ENCODE data around the gene LRRC2.
"Not testable (repeated sequence)": the region's sequence is repeated elsewhere in the genome, so short reads cannot be mapped to it uniquely, and the experiment has no call there.

Gene LRRC2

GRCh38 chr3:46497556-46498265, 68.4 kb downstream of the LRRC2 start, which contains the start of gene RTP3:
RTP3 (plus strand) TSS chr3:46497976; CDS start chr3:46498063, 87 bp downstream.
- peaks cover 30% of the 10 kb centered on the region for H3K4me1 ChIP-seq (ENCODE audit: control insufficient read depth, insufficient read depth, low read length, unreplicated experiment)
- H3K79me2 ChIP-seq (ENCODE audit: control insufficient read depth, insufficient read depth, low read length, unreplicated experiment), result no peaks in the 10 kb centered on the region
- no peak within 1 kb of the TSS for H3K4me3 ChIP-seq (ENCODE audit: low read depth, low read length)
- H3K27me3 ChIP-seq (ENCODE audit: insufficient read depth, low read length), result no peaks in the 10 kb centered on the region
- H3K27ac ChIP-seq (ENCODE audit: low read depth, low read length), result no peak within 1 kb of the TSS
- H2AFZ ChIP-seq (ENCODE audit: low read length, unreplicated experiment), result no peak within 1 kb of the TSS
- no peaks in the 10 kb centered on the region for H3K36me3 ChIP-seq (ENCODE audit: insufficient read depth, low read length)

GRCh38 chr3:46496746-46497555, 69.2 kb downstream of the LRRC2 start:
- Histone ChIP-seq H3K27ac (ENCODE audit: low read depth, low read length) (peak overlapping the region; percentile 26; the same call in 1 of the 2 replicates), H3K4me1 (ENCODE audit: control insufficient read depth, insufficient read depth, low read length, unreplicated experiment) (peaks cover 36% of the 10 kb centered on the region), H3K27me3 (ENCODE audit: insufficient read depth, low read length) (no peaks in the 10 kb centered on the region), H3K4me3 (ENCODE audit: low read depth, low read length) (no peak overlapping the region), H3K79me2 (ENCODE audit: control insufficient read depth, insufficient read depth, low read length, unreplicated experiment) (no peaks in the 10 kb centered on the region), H2AFZ (ENCODE audit: low read length, unreplicated experiment) (no peak overlapping the region), H3K36me3 (ENCODE audit: insufficient read depth, low read length) (no peaks in the 10 kb centered on the region)

- no peaks in the 10 kb centered on the region for H3K27me3 ChIP-seq (ENCODE audit: insufficient read depth, low read length)
- peak overlapping the region; percentile 67 for H3K27ac ChIP-seq (ENCODE audit: low read depth, low read length)
- H2AFZ ChIP-seq (ENCODE audit: low read length, unreplicated experiment), result peak overlapping the region; percentile 65
- H3K4me3 ChIP-seq (ENCODE audit: low read depth, low read length), result no peak overlapping the region
- no peaks in the 10 kb centered on the region for H3K79me2 ChIP-seq (ENCODE audit: control insufficient read depth, insufficient read depth, low read length, unreplicated experiment)
- peaks cover 40% of the 10 kb centered on the region for H3K4me1 ChIP-seq (ENCODE audit: control insufficient read depth, insufficient read depth, low read length, unreplicated experiment)
- H3K36me3 ChIP-seq (ENCODE audit: insufficient read depth, low read length), result no peaks in the 10 kb centered on the region
Measured at GRCh38 chr3:46495901-46496456, 70.1 kb downstream of the LRRC2 start.

- not testable (repeated sequence) for H3K36me3 ChIP-seq (ENCODE audit: insufficient read depth, low read length); H2AFZ ChIP-seq (ENCODE audit: low read length, unreplicated experiment); H3K4me3 ChIP-seq (ENCODE audit: low read depth, low read length); H3K27ac ChIP-seq (ENCODE audit: low read depth, low read length); H3K27me3 ChIP-seq (ENCODE audit: insufficient read depth, low read length); H3K79me2 ChIP-seq (ENCODE audit: control insufficient read depth, insufficient read depth, low read length, unreplicated experiment)
- peaks cover 44% of the 10 kb centered on the region for H3K4me1 ChIP-seq (ENCODE audit: control insufficient read depth, insufficient read depth, low read length, unreplicated experiment)
Measured at GRCh38 chr3:46494491-46494890, 71.6 kb downstream of the LRRC2 start.

GRCh38 chr3:46492890-46493547, 73.1 kb downstream of the LRRC2 start:
- H3K79me2 ChIP-seq (ENCODE audit: control insufficient read depth, insufficient read depth, low read length, unreplicated experiment), result no peaks in the 10 kb centered on the region
- H3K4me1 ChIP-seq (ENCODE audit: control insufficient read depth, insufficient read depth, low read length, unreplicated experiment), result peaks cover 51% of the 10 kb centered on the region

GRCh38 chr3:46491089-46492070, 74.7 kb downstream of the LRRC2 start:
- H3K4me1 ChIP-seq (ENCODE audit: control insufficient read depth, insufficient read depth, low read length, unreplicated experiment), result peaks cover 44% of the 10 kb centered on the region
- H3K36me3 ChIP-seq (ENCODE audit: insufficient read depth, low read length), result no peaks in the 10 kb centered on the region
- H3K27me3 ChIP-seq (ENCODE audit: insufficient read depth, low read length), result no peaks in the 10 kb centered on the region
- peak overlapping the region; percentile 62 for H2AFZ ChIP-seq (ENCODE audit: low read length, unreplicated experiment)
- peak overlapping the region; percentile 75 for H3K27ac ChIP-seq (ENCODE audit: low read depth, low read length)
- no peak overlapping the region for H3K4me3 ChIP-seq (ENCODE audit: low read depth, low read length)
- H3K79me2 ChIP-seq (ENCODE audit: control insufficient read depth, insufficient read depth, low read length, unreplicated experiment), result no peaks in the 10 kb centered on the region

More at GRCh38 chr3:46492890-46493547, 73.1 kb downstream of the LRRC2 start:
- H3K27ac ChIP-seq (ENCODE audit: low read depth, low read length), result no peak overlapping the region
- no peaks in the 10 kb centered on the region for H3K36me3 ChIP-seq (ENCODE audit: insufficient read depth, low read length)
- H3K27me3 ChIP-seq (ENCODE audit: insufficient read depth, low read length), result no peaks in the 10 kb centered on the region
- no peak overlapping the region for H3K4me3 ChIP-seq (ENCODE audit: low read depth, low read length)
- H2AFZ ChIP-seq (ENCODE audit: low read length, unreplicated experiment), result no peak overlapping the region

GRCh38 chr3:46490338-46491084, 75.6 kb downstream of the LRRC2 start:
- H2AFZ ChIP-seq (ENCODE audit: low read length, unreplicated experiment), result peak overlapping the region; percentile 62
- peak overlapping the region; percentile 75 for H3K27ac ChIP-seq (ENCODE audit: low read depth, low read length)
- no peak overlapping the region for H3K4me3 ChIP-seq (ENCODE audit: low read depth, low read length)
- H3K4me1 ChIP-seq (ENCODE audit: control insufficient read depth, insufficient read depth, low read length, unreplicated experiment), result peaks cover 35% of the 10 kb centered on the region
- H3K36me3 ChIP-seq (ENCODE audit: insufficient read depth, low read length), result no peaks in the 10 kb centered on the region
- H3K79me2 ChIP-seq (ENCODE audit: control insufficient read depth, insufficient read depth, low read length, unreplicated experiment), result no peaks in the 10 kb centered on the region
- H3K27me3 ChIP-seq (ENCODE audit: insufficient read depth, low read length), result no peaks in the 10 kb centered on the region

GRCh38 chr3:46489875-46490274, 76.2 kb downstream of the LRRC2 start:
- no peak overlapping the region for H2AFZ ChIP-seq (ENCODE audit: low read length, unreplicated experiment)
- H3K36me3 ChIP-seq (ENCODE audit: insufficient read depth, low read length), result no peaks in the 10 kb centered on the region
- H3K4me1 ChIP-seq (ENCODE audit: control insufficient read depth, insufficient read depth, low read length, unreplicated experiment), result peaks cover 35% of the 10 kb centered on the region
- no peaks in the 10 kb centered on the region for H3K79me2 ChIP-seq (ENCODE audit: control insufficient read depth, insufficient read depth, low read length, unreplicated experiment)
- H3K27me3 ChIP-seq (ENCODE audit: insufficient read depth, low read length), result no peaks in the 10 kb centered on the region
- no peak overlapping the region for H3K4me3 ChIP-seq (ENCODE audit: low read depth, low read length)
- H3K27ac ChIP-seq (ENCODE audit: low read depth, low read length), result peak overlapping the region; percentile 75

GRCh38 chr3:46489381-46489780, 76.7 kb downstream of the LRRC2 start:
- Histone ChIP-seq H3K27me3 (ENCODE audit: insufficient read depth, low read length) (no peaks in the 10 kb centered on the region), H3K27ac (ENCODE audit: low read depth, low read length) (peak overlapping the region; percentile 75), H3K79me2 (ENCODE audit: control insufficient read depth, insufficient read depth, low read length, unreplicated experiment) (no peaks in the 10 kb centered on the region), H3K36me3 (ENCODE audit: insufficient read depth, low read length) (no peaks in the 10 kb centered on the region), H3K4me3 (ENCODE audit: low read depth, low read length) (no peak overlapping the region), H2AFZ (ENCODE audit: low read length, unreplicated experiment) (no peak overlapping the region), H3K4me1 (ENCODE audit: control insufficient read depth, insufficient read depth, low read length, unreplicated experiment) (peaks cover 35% of the 10 kb centered on the region)
